AG09309 (cell line): ENCODE data around the gene AAMP.

Source experiments
- DNase-seq: peaks from one replicate; pipeline ENCODE4 v3.0.0-alpha.2; 2010; ENCODE audit warnings: low read depth
- H3K4me3 ChIP-seq: 2 replicates; pipeline ENCODE4 v1.5.1; 2011; ENCODE audit warnings: mild to moderate bottlenecking, low read depth, low read length, moderate library complexity; ENCODE audit not compliant: control insufficient read depth
- TF ChIP-seq, protein P1 (sequence below): IDR thresholded peaks from 2 replicates; pipeline ENCODE4 v1.5.1; 2011; ENCODE audit warnings: mild to moderate bottlenecking, low read depth, low read length, inconsistent platforms; ENCODE audit not compliant: insufficient read depth, control insufficient read depth; ENCODE audit errors: missing control alignments

Gene AAMP

DNA sequence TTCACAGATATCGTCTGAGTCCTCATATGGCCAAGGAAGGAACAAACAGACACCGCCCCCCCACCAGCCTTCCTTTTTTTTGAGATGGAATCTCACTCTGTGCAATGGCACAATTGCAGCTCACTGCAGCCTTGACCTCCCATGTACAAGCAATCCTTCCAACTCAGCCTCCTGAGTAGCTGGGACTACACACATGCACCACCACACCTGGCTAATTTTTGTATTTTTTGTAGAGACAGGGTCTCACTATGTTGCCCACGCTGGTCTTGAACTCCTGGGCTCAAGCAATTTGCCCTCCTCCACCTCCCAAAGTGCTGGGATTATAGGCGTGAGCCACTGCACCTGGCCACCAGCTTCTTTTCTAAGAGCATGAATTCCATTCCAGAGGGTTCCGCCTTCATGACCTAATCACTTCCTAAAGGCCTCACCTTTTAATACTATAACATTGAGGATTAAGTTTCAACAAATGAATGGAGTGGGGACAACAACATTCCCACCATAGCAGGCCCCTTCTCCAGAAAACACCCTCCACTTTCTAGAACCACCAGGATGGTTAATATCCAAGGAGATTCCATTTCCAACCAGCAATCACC is 24.6 kb upstream of the AAMP start:
- H3K4me3 ChIP-seq, result no peak overlapping the region
- TF ChIP-seq, protein P1, sequence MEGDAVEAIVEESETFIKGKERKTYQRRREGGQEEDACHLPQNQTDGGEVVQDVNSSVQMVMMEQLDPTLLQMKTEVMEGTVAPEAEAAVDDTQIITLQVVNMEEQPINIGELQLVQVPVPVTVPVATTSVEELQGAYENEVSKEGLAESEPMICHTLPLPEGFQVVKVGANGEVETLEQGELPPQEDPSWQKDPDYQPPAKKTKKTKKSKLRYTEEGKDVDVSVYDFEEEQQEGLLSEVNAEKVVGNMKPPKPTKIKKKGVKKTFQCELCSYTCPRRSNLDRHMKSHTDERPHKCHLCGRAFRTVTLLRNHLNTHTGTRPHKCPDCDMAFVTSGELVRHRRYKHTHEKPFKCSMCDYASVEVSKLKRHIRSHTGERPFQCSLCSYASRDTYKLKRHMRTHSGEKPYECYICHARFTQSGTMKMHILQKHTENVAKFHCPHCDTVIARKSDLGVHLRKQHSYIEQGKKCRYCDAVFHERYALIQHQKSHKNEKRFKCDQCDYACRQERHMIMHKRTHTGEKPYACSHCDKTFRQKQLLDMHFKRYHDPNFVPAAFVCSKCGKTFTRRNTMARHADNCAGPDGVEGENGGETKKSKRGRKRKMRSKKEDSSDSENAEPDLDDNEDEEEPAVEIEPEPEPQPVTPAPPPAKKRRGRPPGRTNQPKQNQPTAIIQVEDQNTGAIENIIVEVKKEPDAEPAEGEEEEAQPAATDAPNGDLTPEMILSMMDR, result no peak
- DNase-seq, result no peak

DNA sequence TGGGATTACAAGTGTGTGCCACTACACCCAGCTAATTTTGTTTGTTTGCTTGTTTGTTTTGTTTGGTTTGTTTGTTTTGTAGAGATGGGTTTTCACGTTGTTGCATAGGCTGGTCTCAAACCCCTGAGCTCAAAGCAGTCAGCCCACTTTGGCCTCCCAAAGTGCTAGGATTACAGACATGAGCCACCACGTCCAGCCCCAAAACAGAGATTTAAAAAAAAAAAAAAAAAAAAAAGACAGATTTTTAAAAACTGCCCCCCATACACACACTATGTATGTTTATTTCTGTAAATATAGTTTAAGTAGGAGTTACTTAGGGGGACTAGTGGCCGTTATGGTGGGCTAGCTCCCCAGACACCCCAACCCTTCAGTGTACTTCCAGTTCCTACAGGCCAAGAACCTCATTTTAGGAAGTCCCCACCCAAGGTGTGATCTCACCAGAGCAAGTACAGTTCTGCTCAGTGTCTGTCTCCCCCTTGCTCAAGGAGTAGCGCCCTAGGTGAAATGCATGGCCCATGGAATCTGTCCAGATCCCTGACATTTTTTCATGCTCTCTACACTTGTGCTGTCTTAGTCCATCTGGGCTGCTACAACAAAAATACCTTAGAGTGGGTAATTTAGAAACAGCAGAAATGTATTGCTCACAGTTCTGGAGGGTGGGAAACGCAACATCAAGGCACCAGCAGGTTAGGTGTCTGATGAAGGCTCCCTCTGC is 23.9 kb upstream of the AAMP start:
- no peak overlapping the region for H3K4me3 ChIP-seq
- no peak for DNase-seq
- TF ChIP-seq, protein P1, result no peak

GRCh38 chr2:218292048-218293014 is 22.4 kb upstream of the AAMP start, which contains the start of gene TMBIM1:
Gene TMBIM1, minus strand, starts transcription at chr2:218292503. Its CDS starts 10,362 bp downstream, at chr2:218282141.
- TF ChIP-seq, protein P1, result peak; percentile 53
- H3K4me3 ChIP-seq, result peak within 1 kb of the TSS; percentile 67
- no peak for DNase-seq

DNA sequence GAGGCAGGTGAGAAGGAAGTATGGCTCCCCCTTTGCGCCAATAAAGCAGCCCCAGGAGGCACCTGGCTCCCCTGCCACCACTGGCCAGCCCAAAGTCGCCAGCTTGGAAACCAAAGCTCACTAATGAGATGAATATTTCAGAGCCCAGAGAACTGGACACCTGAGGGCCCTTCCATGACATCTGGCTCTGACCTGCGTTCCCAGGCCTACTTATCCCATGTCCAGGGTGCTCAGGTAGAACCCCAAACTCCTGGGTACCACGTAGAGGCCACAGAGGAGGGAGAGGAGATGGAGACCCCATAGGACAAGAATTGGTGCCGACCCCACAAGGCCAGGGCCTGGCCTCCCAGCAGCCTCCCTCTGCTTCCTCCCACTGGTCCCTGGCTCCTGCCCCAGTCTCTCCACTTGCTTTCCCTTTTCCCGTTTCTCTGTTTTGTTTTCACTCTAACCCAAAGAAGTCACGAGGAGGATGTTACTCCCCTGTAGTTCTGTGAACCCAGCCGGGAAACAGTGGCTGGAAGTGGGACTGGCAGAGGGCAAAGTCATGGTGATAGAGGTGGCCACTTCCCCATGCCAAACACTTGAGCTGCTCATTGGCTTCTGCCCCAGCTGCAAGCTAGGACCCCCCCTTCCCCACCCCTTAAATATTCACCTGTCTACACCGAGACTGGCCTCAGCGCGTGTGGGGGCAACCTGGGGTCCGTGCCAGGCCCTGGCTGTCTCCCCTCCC is 21.5 kb upstream of the AAMP start:
- peak overlapping the region; percentile 67 for H3K4me3 ChIP-seq
- TF ChIP-seq, protein P1, result no peak
- no peak for DNase-seq

DNA sequence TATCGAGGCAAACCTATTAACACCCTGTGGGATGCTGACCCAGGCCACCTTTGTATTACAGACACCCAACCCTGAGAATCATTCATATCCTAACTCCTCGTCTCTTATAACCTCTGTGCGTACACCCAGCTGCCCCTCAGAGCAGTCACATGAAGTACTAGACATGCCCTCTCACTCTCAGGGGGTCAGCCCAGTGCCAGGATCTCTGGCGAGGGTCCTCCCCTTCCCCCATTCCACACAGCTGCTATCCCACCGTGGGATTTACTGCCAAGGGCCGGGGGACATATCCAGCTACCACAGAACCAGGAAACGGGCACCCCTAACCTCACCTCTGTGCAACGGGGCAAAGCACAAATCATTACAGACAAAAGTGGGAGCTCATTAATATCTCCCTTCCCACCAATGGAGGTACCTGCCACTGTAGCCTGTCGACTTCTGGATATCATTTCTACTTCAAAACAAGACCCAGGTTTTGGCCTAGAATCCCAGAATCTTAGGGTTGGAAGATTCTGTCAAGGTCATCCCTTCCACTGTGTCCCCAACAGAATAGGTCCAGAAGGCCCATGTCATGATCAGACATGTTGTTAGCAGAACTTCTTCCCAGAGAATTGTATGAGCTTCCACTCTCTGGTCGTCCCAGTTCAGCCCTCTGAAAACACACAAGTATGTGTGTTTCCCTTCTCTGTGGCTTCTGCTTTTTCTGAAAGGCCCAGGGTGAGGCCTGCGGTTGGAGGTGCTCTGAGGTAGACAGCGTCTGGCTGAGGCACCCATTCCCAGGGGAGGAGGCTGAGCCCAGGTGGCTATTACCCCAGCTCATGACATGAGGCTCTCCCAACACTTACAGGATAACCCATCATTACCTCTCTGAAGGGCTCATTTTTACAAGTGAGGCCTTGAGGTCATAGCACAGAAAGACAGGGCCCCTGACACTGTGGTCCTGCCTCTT is 20.7 kb upstream of the AAMP start:
- peak overlapping the region; percentile 67 for H3K4me3 ChIP-seq
- TF ChIP-seq, protein P1, result no peak
- DNase-seq, result no peak
